T-helper 22 cell (primary cell): ENCODE measurements around the gene MLLT3.

Experiments used
- DNase-seq: peaks from one replicate; pipeline ENCODE4 v3.0.0-alpha.2; 2020; ENCODE audit warnings: low read depth

MLLT3 gene

DNA sequence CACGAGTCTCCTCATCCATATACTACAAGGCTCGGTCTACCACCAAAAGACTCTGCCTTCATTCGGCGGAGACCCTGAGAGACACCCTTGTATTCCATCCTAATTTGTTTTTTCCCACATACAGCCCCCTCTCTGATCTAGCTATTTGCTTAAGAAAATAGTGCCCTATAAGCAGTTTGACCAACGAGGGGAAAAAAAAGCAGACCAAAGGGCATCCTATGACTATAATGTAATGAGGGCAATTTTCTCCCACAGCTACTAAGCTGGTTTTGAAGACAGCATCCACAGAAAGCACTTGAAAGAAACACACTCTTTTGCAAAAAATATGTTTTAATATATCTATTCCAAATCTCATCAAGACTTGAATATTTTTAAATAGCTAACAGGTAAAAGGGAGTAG is 147.8 kb downstream of the MLLT3 start:
- DNase-seq = no peak

DNA sequence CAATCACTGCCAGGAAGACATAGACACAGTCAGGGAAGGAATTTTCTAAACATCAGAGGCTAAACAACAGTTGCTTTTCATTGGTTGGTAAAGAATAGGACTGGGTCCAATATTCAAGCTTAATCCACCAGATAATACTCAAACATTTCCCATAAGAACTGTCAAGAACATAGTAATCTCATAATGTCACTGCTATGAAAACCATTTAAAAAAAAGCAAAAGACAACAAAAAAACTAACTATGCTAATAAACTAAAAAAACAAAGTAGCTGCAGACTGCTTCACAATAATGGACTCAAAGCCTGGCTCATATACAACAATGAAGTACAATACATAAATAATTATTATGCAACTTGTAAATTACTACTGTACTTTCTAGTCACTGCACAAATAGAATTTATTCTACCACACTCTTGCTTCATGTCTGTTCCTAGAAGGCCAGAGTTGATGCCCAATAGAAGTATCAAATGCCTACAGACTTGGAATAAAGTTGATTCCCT is 148.7 kb downstream of the MLLT3 start:
- DNase-seq = no peak

DNA sequence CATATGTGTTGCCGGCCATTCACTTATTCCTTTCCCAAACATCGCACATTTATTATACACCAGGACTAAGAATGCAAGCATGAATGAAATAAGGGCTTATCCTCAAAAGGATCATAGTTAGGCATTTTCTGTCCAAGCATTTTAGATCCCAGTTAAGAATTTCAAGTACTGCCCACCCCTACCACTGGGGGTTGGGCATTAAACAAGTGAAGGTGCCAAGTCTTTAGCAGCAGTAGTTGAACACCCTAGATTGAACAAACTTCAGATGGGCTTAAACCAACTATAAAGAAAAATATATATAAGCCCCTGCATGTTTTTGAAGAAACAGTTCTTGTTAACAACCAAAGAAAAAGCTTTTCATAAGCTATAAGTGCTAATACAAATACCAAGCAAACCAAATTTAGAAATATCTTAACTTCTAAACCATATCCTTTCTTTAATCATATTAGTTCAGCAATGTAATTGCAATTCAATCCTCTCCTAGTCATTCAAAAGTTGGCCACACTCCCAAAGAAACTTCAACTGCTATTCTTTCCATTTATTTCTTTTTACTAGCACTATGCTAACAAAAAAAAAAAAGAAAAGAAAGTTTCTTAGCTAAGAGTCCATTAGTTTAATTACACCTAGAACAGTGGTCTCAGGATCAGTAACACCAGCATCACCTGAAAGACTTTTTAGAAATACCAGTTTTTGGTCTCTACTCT is 149.8 kb downstream of the MLLT3 start:
- DNase-seq = no peak

DNA sequence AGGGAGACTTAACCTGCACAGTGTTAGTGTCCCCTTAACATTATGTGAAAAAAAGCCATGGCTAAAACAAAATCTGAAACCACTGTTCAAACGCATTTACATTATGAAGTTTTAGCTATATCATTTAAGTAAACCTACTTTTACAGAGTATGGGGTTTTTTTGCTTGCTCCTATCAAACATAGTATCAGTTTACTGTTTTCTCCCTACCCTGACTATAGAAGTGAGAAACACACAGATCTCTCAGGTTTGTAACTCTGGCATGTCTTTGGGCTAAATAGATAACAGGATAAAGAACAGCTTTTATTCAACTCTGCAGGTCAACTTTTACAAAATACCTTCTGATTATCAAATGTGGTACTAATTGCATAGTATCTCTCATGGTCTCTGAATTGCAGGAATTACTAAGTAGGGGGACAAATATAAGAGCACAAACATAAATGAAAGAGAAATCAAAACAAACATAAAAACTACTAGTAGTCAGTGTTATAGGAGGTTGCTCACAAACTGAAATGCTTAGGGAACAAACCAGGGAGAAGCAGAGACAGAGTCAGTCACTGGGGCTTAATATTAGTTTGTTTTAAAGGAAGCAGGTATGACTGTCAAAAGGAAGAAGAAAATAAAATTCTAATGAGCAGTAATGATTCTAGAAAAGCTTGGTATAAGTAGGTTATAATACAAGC is 155.8 kb downstream of the MLLT3 start:
- no peak for DNase-seq

DNA sequence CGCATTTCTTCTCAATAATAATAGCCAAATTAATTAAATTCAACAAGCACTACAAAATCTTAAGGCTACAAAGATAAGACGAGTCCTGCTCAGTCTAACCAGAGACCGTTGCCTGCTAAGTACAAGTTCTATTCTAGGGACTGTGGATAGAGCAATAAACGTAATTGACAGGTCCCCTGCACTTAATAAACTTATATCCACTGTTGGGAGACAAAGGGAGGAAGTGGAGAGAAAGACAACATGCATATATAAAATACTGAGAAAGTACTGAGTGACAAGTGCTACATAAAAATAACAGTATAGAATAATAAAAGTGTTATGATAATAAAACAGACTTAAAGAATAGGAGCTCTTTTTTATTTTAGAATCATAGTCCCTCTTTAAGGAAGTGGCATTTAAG is 158.1 kb downstream of the MLLT3 start:
- no peak for DNase-seq

DNA sequence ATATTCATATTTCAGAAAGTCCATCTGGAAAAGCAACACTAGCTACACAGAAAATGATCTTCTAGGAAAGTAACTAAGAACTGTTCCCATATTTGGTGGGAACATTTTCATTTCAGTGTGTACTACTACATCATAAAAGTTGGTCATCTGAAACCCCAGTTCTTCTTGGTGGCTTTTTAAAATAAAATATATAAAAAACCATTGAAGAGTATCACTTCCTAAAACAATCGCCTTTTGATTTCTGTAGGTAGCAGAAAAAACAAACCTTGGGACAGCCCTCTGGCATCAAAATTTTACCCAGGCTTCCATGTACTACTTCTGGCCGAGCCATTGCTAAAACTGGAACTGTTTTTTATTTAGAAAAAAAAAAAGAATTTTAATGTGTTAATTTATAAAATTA is 158.5 kb downstream of the MLLT3 start:
- DNase-seq = no peak

DNA sequence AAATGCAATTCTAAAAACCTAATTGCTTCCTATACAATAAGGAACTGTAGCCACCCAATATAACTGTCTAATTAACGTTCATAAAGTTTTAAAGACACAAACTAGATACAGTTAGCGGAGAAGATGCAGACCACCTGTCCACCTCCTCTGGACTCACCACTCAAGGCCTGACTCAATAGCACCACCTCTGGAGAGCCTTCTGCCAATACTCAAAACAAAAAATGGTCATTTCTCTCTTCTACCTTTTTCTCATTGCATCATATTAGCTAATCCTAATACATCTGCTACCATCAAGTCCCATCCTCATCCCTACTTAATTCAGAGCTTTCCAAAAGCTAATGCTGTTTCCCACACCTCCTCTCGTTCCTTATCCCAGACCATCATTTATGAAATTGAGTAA is 159.9 kb downstream of the MLLT3 start:
- no peak for DNase-seq

DNA sequence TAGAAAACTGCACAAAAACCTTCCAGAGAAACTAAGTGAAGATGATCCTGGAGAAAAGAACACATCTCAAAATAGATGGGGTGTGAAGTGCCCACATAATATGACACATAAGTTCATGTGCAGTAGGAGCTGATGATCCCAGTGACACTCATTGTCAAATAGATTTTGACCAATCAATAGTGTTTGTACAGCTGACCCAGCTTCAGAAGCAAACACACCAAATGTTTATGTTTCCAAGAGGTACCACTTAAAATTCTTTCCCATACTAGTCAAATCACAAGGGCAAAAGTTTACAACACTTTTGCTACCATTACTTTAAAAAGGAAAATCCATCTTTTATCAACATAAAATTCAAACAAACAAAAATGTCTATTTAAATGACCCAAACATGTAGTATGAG is 175.0 kb downstream of the MLLT3 start:
- no peak for DNase-seq

DNA sequence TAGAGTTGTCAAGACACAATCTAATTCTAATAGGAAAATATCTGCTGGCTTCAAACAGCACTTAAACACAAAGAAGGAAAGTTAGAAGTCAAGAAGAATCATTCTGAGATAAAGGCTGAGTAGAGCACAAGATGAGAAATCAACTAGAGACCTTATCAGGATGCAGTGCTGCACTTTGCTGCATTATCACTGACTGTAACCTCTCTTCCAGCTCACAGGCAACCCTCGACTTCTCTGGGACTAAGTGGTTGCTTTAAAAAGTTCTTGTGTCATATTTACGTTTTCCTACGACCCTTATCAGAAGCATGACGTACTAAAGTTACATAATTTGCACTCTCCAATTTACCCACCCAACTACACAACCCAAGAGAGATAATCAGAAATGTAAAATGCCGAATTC is 176.1 kb downstream of the MLLT3 start:
- DNase-seq = no peak

DNA sequence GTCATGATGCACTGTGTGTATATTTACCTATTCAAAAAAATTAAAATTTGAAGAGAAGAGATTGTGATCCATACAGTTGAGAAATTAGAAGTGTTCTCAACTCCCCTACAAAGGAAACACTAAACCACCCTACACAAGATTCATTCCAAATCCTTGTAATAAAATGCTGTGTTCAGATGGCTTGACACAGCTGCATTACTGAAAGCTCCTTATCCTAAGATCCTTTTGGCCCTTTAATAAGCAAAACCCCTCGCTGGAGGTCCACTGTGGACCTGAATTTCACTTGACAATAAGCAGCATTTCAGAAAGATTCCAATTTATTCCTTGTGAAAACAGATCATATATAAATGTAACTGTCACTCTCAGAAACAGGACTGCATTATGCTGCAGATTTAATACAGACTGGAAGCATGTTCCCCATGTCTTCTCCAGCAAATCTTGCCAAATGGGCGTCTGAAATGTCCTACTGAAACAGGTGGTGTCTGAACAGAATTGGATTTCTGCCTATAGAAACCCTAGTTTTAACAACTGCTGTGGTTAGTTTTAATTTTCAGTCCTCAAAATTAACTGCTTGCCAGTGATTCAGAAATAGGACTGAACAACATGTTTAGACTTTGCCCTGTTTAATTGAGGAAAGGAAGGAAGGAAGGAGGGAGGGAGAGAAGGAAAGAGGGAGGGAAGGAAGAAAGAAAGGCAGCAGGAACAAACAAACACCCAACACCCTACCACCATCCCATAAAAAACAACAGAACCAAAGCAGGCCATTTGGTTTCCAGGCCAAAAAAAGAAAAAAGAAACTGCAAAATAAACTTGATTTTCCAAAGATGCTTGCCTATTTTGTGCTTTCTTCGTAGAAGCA is 179.6 kb downstream of the MLLT3 start:
- DNase-seq = no peak

DNA sequence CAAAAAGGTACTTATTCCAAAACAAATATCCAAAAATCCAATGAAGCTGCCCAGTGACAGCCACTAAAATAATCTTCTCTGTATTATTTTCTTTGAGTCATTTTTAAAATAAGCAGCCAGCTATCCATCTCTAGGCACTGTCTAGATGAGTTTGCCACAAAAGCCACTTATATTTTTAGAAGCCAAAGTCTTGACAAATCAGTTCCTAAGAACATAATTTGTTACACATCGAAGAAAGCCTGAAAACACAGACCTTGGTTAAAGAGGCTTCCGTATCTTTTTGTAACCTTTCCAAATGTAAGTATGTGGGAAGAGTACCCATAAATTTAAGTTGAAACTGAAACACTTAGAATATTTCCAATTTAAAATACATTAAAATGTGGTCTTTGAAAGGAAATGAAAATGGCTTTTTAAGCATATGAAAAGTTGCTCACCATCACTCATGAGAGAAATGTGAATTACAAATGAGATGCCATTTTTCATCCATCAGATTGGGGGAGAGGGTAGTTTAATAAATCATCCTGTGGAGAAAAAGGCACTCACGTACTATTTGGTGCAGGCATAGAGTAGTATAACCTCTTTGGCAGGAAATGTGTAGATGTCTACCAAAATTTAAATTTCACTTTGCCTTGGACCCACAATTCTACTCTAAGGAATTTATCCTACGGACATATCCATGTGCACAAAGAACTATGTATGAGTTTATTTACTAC is 180.4 kb downstream of the MLLT3 start:
- no peak for DNase-seq

DNA sequence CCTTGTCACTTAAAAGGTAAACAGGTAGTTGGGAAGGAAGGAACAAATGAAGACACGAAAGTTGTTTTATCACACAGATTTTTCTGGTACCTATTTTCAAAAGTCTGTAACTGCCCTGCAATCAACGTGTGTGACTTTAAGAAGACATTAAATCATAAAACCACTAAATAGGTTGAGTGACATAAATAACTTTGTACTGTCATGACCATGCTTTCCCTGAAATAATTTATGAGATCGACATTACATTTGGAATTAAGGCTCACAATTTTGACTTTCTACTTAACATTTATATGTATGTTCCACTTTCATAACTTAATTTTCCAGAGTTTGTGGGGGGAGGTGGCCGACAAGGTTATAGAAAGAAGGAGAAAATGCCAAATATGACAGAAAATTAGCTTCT is 181.1 kb downstream of the MLLT3 start:
- DNase-seq = no peak

DNA sequence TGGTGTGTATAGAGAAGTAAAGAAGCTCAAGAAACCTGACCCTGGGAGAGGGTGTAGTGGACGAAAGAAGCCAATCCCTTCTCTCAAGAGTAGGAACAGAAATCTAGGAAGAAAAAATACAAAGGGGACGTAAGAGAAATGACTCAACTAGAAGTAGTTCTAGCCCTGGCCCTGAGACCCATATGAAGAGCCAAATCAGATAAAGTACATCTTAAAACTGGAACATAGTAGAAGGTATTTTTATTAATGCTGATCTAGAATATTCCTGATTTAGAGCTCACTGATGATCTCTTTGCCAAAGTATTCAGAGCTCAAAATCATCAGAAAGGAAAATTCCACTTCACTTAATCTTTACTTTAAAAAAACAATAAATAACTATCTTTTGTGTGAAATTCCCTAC is 184.8 kb downstream of the MLLT3 start:
- DNase-seq = no peak

DNA sequence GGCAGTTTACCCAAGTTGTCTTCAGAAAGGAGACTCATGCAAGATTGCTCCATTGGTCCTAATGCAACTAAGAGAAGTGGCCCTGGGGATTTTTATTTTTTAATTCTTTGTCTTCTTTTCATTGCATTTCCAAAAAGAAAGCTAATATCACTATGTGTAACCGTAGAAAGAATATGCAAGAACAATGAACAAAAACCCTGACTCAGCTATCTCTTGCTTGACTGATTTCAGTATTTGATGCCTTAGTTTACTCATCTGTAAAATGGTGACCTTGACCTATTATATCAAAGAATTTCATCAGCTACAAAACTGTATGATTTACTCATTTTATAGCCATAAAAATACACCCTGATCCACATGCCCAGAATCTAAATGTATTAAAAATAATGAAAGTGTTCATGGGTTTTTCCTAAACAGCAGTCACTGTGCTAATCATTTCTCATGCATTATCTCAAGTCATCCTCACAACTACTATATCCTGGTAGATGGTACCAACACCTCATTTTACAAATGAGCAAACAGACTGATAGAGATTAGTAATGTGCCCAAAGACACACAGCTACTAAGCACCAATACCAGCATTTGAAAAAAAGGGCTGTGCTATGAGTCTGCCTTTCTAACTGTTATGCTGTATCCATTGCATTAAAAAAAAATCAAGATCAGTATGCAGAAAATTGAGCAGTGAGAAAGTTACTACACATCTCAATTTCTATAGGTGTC is 185.7 kb downstream of the MLLT3 start:
- DNase-seq = no peak

DNA sequence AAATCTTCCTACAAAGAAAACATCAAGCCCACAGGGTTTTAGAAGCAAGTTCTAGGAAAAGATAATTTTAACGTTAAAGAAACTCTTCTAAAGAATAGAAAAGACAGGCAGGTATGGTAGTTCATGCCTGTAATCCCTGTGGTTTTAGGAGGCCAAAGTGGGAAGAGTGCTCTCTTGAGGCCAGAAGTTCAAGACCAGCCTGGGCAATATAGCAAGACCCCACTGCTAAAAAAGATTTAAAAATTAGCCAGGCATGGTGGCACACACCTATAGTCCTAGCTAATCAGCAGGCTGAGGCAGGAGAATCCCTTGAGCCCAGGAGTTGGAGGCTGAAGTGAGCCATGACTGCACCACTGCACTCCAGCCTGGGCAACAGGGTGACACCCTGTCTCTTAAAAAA is 193.3 kb downstream of the MLLT3 start:
- DNase-seq = no peak

DNA sequence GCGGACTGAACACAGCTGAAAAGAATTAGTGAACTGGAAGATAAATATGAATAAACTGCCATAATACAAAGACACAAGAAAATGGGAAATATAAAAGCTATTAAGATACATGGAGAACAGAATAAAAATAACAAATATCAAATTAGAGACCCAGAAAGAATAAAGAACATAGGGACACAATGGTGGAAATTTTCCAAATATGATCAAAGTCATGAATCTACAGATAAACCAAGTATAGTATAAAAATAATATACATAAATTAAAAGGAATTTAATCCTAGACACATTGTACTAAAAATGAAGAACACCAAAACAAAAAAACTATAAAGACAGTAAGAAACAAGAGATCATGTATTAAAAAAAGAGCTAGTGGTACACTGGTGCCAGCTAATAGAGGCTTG is 194.9 kb downstream of the MLLT3 start:
- DNase-seq = no peak

DNA sequence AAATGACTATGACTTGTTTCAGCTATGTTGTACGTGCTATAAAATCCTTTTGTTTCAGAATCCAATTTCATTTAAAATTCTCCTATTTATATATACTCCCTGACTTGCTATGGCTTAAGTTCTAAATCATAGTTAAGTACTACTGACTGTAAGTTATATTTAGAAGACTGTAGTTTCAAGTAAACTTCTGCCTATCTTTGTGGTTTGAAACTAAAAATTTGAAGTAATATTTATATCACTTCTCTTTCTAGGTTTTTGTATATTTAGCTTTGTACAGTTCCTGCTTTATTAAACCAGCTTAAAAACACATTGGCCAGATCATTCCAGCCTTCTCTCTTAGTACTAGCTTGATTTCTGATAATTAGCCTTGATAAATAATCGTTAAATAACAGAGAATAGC is 196.3 kb downstream of the MLLT3 start:
- no peak for DNase-seq

DNA sequence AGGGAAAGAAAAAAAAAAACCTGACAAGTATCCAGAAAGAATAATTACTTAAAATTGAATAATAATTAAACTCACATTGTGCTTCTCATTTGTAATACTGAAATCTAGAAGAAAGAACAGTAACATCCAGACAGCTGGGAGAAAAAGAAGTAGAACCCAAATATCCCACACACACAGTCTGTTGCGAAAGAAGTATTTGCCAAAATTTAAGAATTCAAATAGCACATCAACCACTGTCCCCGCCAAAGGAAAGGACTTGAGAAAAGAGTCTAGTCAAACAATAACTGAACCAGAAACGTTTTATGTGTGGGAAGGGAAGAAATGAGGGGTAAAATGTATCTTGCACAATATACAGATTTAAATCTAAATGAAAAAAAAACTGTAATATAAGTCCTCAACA is 202.8 kb downstream of the MLLT3 start:
- no peak for DNase-seq

DNA sequence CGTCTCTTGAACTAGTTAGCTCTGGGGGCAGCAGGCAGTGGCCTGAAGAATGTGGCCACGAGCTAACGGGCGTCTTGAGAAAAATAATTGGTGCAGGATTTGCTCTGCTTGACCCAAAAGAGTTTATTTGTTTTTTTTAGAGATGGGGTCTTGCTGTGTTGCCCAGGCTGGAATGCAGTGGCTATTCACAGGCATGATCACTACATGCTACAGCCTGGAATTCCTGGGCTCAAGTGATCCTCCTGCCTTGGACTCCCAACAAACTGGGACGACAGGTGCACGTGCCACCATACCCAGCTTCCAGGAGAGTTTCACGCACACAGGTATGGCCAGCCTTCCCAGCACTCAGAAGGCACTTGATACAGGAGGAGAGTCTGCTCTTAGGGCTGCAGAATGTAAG is 203.8 kb downstream of the MLLT3 start:
- no peak for DNase-seq

DNA sequence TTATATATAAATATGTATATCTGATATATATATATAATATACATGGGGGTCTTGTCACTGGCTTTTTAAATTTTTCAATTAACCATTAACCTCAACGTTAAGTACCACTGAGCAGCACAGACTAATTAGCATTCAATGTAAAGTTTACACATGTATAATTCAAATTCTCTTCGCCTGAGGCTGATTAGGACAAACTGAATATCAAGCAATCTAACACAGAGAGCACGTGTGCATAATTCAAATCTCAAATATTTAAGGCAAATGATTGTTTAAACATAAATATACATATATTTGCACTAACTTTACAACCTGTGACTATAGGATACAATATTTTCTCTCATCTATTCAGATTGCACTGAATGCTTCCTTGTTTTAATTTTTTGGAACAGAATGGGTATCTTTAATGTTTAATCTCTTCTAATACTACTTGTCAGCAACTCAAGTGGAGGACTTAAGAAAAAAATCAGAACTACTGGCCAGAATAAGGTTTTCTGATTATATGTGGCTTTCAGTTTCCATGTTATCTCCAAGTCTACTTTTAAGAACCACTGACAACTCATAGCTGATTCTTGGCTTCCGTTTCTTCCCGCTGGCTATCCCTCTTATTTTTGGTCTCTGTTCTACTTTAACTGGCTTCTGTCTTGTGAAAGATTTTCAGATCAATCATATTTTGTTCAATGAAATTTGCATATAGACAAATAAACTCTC is 204.8 kb downstream of the MLLT3 start:
- DNase-seq = no peak

DNA sequence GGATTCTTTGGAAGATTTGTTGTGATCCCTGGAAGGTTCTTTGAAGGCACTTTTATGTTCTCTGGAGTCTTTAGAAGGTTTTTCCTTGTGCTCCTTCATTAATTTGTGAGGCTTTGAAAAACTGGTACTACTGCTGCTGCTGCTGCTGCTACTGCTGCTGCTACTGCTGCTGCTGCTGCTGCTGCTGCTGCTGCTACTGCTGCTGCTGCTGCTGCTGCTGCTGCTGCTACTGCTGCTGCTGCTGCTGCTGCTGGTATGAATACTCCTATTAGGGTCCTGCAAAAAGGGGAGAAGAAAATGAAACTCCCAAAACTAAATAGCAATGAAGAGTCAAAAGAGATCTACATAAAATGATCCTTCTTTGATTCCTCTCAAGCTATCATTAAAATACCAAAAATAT is 208.1 kb downstream of the MLLT3 start:
- DNase-seq = no peak
